OCI-LY1 (cell line): ENCODE results near the gene CARD8.

Source experiments
- H2AFZ ChIP-seq: fragments of 200-600 bp; sonication (generic), shearing (Covaris generic); 2 replicates; pipeline ENCODE4 v1.6.0; 2014; ENCODE audit warnings: antibody characterized with exemption, mild to moderate bottlenecking, low read length
- H3F3A ChIP-seq: fragments of 200-600 bp; sonication (generic), shearing (Covaris generic); 2 replicates; pipeline ENCODE4 v1.6.0; 2014; ENCODE audit warnings: mild to moderate bottlenecking, antibody characterized with exemption, low read length, moderate library complexity; ENCODE audit not compliant: insufficient read depth
- H3K27ac ChIP-seq: fragments of 200-600 bp; sonication (generic); 2 replicates; pipeline ENCODE4 v1.5.1; 2014; ENCODE audit warnings: low read length, mixed run types, mild to moderate bottlenecking, low read depth; ENCODE audit not compliant: poor library complexity, severe bottlenecking
- H3K27me3 ChIP-seq: fragments of 200-600 bp; sonication (generic); 2 replicates; pipeline ENCODE4 v1.6.0; 2014; ENCODE audit warnings: antibody characterized with exemption, mild to moderate bottlenecking, low read length, moderate library complexity; ENCODE audit not compliant: insufficient read depth
- H3K36me3 ChIP-seq: fragments of 200-600 bp; sonication (generic); 2 replicates; pipeline ENCODE4 v1.6.1; 2014; ENCODE audit warnings: mild to moderate bottlenecking, antibody characterized with exemption, low read length, moderate library complexity, mixed read lengths; ENCODE audit not compliant: insufficient read depth
- H3K4me1 ChIP-seq: fragments of 200-600 bp; sonication (generic); 2 replicates; pipeline ENCODE4 v1.5.1; 2014; ENCODE audit warnings: mild to moderate bottlenecking, low read length, moderate library complexity; ENCODE audit not compliant: insufficient read depth, severe bottlenecking
- H3K4me2 ChIP-seq: fragments of 200-600 bp; sonication (generic), shearing (Covaris generic); 2 replicates; pipeline ENCODE4 v1.6.1; 2014; ENCODE audit warnings: low read length
- H3K4me3 ChIP-seq: fragments of 200-600 bp; sonication (generic); 2 replicates; pipeline ENCODE4 v1.5.1; 2014; ENCODE audit warnings: low read length, low read depth, mild to moderate bottlenecking, mixed read lengths; ENCODE audit not compliant: poor library complexity, severe bottlenecking
- H3K79me2 ChIP-seq: fragments of 200-600 bp; shearing (Covaris generic); 2 replicates; pipeline ENCODE4 v1.6.1; 2016; ENCODE audit warnings: mixed run types, low read length, mixed read lengths; ENCODE audit not compliant: insufficient read depth
- H3K9ac ChIP-seq: fragments of 200-600 bp; sonication (generic), shearing (Covaris generic); 2 replicates; pipeline ENCODE4 v1.6.1; 2014; ENCODE audit warnings: mild to moderate bottlenecking, low read length, mixed read lengths
- H3K9me2 ChIP-seq: fragments of 200-600 bp; sonication (generic), shearing (Covaris generic); 2 replicates; pipeline ENCODE4 v1.6.1; 2014; ENCODE audit warnings: low read depth, mild to moderate bottlenecking, low read length, mixed read lengths
- H3K9me3 ChIP-seq: fragments of 200-600 bp; shearing (Covaris generic); 2 replicates; pipeline ENCODE4 v1.6.1; 2014; ENCODE audit warnings: low read length, mixed read lengths
- H4K20me1 ChIP-seq: fragments of 200-600 bp; sonication (generic), shearing (Covaris generic); 2 replicates; pipeline ENCODE4 v1.6.0; 2016; ENCODE audit warnings: mild to moderate bottlenecking, low read length; ENCODE audit not compliant: insufficient read depth
- CTCF ChIP-seq: fragments of 200-600 bp; sonication (generic), shearing (Covaris generic); IDR thresholded peaks from 2 replicates; pipeline ENCODE4 v1.5.1; 2017; ENCODE audit warnings: mild to moderate bottlenecking, antibody characterized with exemption, low read length, moderate library complexity, mixed read lengths
- EZH2 ChIP-seq: fragments of 200-600 bp; sonication (generic), shearing (Covaris generic); IDR thresholded peaks from 2 replicates; pipeline ENCODE4 v1.8.0; 2017; ENCODE audit warnings: borderline replicate concordance, mixed run types, mild to moderate bottlenecking, antibody characterized with exemption, low read length, moderate library complexity, mixed read lengths

The CARD8 gene

GRCh38 chr19:48254529-48254970 lies 1.2 kb downstream of the CARD8 start:
- Histone ChIP-seq H3K27ac (peak overlapping the region; percentile 93), H3K9me2 (no peaks in the 10 kb centered on the region), H3K4me1 (peaks cover 68% of the 10 kb centered on the region), H3F3A (peaks cover 13% of the 10 kb centered on the region), H3K79me2 (peaks cover 20% of the 10 kb centered on the region), H3K4me3 (peak overlapping the region; percentile 74), H3K36me3 (0 out of 2 replicates have a peak, but pooled peaks cover 10% of the 10 kb centered on the region), H3K4me2 (peak overlapping the region; percentile 64), H3K9ac (peak overlapping the region; percentile 90), H3K9me3 (no peaks in the 10 kb centered on the region), H4K20me1 (no peaks in the 10 kb centered on the region), H3K27me3 (no peaks in the 10 kb centered on the region), H2AFZ (no peak overlapping the region)
- no peak for TF ChIP-seq CTCF
- no peak for TF ChIP-seq EZH2

GRCh38 chr19:48253999-48254398 lies 1.7 kb downstream of the CARD8 start:
- TF ChIP-seq CTCF (no peak), EZH2 (no peak)
- Histone ChIP-seq H3K9me2 (no peaks in the 10 kb centered on the region), H3K9ac (no peak overlapping the region)

GRCh38 chr19:48252609-48253008 lies 3.1 kb downstream of the CARD8 start:
- Histone ChIP-seq H3K4me3 (no peak overlapping the region), H3F3A (peaks cover 10% of the 10 kb centered on the region), H3K9ac (no peak overlapping the region), H3K36me3 (peaks cover 22% of the 10 kb centered on the region), H3K27ac (no peak overlapping the region), H3K4me2 (no peak overlapping the region), H3K9me2 (no peaks in the 10 kb centered on the region), H3K27me3 (no peaks in the 10 kb centered on the region), H4K20me1 (no peaks in the 10 kb centered on the region), H2AFZ (no peak overlapping the region), H3K4me1 (peaks cover 65% of the 10 kb centered on the region), H3K79me2 (peaks cover 34% of the 10 kb centered on the region), H3K9me3 (no peaks in the 10 kb centered on the region)
- TF ChIP-seq CTCF (no peak), EZH2 (no peak)

More at GRCh38 chr19:48253999-48254398, 1.7 kb downstream of the CARD8 start:
- peak overlapping the region; percentile 64 for H3K4me2 ChIP-seq
- H3K4me1 ChIP-seq, result peaks cover 66% of the 10 kb centered on the region
- H4K20me1 ChIP-seq, result no peaks in the 10 kb centered on the region
- peaks cover 10% of the 10 kb centered on the region for H3F3A ChIP-seq
- no peaks in the 10 kb centered on the region for H3K27me3 ChIP-seq
- H3K9me3 ChIP-seq, result no peaks in the 10 kb centered on the region
- H2AFZ ChIP-seq, result no peak overlapping the region
- 0 out of 2 replicates have a peak, but pooled peaks cover 10% of the 10 kb centered on the region for H3K36me3 ChIP-seq
- H3K4me3 ChIP-seq, result peak overlapping the region; percentile 74
- H3K79me2 ChIP-seq, result peaks cover 20% of the 10 kb centered on the region
- no peak overlapping the region for H3K27ac ChIP-seq
